Fibroblast of upper back skin (primary cell): ENCODE results near the gene CCDC136.

Source experiments
- DNase-seq: peaks from one replicate; pipeline ENCODE4 v3.0.0-alpha.2; 2013

The CCDC136 gene

DNA sequence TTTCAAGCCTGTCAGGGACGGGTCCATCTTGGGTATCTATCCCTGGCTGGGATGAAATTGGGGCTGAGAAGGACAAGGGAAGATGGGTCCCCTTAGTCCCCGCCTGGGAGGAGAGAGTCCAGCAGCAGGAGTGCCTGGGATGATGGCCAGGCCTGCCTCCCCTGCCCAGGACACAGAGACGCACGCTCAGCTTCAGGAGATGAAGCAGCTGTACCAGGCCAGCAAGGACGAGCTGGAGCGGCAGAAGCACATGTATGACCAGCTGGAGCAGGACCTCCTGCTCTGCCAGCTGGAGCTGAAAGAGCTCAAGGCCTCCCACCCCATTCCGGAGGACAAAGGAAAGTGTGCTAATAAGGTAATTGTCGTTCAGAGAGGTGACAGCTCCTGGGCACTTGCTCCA, 15.4 kb downstream of the CCDC136 start:
- DNase-seq, result no peak

DNA sequence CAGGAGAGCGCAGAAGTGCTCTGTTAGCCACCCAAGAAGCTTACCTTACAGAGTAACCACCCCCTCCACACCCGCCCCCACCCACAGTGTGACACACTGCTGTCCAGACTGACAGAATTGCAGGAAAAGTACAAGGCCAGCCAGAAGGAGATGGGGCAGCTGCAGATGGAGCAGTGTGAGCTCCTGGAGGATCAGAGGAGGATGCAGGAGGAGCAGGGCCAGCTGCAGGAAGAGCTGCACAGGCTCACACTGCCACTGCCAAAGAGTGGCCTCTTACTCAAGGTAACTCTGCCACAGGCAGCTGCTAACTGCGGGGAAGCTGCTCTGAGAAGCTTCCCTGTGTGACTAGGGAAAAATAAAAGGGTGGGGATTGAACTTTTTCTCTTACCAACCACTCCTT, 17.6 kb downstream of the CCDC136 start:
- DNase-seq, result no peak

DNA sequence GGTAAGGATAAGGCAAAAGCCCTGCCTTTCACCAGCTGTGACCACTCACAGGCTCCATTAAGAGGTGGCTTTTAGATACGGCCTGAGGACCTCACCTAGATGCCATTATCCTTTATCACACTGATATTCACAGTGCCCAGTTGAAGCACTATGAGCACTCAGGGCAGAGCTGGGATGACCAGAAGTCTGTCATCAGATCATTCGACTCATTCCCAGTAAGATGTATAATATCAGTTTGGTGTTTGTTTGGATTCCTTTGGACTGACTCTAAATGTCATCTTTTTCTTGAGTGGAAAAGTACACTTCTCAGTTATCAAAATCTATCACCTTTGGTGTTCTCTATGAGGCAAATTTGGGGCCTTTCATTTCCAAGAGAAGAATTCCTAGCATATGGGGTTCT, 18.7 kb downstream of the CCDC136 start:
- no peak for DNase-seq

DNA sequence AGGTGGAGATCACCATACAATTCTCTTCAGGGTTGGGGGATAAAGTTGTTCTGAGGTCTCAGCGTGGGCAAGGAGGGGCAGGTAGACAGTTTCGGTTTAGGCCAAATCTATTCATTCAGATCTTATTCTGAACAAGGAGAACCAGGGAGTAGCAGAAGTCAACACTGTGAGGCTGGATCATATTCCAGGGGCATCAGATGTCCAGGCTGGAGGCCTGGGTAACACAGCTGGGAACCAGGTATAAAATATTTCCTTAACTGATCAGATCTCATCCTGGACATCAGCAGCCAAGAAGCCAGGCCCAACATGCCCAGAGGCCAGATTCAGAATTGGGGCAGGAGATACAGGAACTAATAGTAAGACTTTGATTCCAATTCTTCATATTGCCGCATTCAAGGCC, 19.2 kb downstream of the CCDC136 start:
- DNase-seq, result no peak

DNA sequence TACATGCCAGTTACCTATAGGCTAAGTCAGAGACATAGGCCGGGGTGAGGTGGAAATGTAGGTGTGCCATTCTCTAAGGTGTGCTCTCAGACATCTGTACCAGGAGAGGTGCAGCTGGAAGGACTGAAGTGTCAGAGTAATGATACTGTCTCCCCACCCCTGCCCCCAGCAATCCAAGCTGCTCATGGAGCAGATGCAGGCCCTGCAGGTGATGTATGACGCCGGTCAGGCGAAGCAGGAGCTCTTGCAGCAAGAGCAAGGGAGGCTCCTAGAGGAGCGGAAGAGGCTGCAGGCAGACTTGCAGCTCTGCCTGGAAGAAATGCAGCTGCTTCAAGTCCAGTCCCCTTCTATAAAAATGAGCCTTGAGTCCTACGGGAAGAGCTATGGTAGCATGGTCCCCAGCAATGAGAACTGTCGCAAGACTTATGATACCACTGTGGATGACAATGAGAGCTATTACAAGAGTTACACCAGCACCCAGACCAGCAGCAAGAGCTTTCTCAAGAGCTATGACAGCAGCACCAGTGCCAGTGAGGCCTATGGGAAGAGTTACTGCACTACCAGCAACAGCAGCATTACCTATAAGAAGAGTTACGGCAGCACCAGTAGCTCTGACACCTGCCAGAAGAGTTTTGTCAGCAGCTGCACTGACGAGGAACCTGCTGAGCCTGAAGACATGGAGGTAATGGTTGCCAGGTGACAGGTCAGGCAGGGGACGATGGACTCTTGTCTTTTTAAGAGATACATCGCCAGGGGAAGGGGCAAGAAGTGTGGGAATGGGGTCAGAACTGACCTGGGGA, 20.1 kb downstream of the CCDC136 start:
- DNase-seq, result no peak

DNA sequence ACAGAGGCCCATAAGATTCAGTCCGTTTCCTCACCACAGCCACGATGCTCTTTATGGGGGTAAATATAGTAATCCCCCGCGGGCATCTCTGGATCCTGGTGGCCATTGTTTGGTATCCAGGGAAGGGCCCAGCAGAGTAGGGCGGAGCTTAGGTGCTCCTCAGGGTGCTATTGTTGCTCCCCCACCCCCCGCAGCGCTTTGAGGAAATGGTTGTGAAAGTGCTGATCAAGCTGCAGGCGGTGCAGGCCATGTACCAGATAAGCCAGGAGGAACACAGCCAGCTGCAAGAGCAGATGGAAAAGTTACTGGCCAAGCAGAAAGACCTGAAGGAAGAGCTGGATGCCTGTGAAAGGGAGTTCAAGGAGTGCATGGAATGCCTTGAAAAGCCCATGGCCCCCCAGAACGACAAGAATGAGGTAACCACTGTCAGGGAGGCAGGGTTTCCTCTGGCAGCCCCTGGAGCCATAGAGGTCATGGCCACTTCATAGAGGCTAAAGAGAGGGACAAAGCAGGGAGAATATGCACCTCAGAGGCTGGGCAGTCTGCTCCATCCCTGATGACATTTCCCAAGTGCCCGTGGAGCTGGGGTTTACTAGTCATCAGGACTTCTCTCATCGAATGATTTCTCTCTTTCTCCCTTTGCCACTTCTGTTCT, 20.9 kb downstream of the CCDC136 start:
- DNase-seq, result peak; percentile 20

DNA sequence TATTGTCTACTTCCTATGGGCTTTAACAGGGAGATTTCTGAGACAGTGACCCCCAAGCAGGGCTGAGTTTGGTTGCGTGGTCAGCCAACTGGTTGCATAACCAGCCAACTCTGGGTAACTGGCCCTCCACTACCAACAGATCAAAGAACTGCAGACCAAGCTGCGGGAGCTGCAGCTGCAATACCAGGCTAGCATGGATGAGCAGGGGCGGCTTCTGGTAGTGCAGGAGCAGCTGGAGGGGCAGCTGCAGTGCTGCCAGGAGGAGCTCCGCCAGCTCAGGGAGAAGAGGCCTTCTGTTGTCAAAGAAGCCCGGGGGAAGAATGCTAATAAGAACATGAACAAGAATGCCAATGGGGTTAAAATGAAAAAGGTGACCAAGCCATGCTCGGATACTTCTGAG, 22.7 kb downstream of the CCDC136 start:
- DNase-seq, result no peak

DNA sequence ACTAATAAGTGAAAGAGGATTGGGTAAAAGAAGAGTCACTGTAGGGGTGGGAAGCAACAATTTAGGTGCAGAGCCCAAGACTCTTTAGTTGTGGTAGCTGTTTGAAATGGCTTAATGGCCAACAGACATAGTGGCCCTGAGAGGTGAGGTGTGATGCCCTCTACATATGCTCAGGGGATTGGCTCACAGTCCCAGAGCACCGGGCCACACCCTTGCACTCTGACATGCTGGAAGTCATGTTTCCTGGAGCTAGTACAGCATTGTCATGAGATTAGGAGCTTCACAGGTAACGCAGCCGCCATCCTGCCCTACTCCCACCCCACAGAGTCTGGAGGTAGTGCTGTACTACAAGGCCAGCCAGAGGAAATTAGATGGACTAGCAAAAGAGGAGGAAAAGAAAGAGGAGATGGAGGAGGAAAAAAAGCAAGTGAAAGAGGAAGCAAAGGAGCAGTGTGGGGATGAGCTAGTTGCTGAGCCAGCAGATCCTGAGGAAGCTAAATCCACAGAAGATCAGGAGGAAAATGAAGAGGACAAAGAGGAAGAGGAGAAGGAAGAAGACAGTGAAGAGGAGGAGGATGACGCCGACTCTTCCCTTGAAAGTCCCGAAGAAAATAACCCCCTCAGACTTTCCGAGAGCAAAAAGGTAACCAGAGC, 23.6 kb downstream of the CCDC136 start:
- DNase-seq, result no peak

DNA sequence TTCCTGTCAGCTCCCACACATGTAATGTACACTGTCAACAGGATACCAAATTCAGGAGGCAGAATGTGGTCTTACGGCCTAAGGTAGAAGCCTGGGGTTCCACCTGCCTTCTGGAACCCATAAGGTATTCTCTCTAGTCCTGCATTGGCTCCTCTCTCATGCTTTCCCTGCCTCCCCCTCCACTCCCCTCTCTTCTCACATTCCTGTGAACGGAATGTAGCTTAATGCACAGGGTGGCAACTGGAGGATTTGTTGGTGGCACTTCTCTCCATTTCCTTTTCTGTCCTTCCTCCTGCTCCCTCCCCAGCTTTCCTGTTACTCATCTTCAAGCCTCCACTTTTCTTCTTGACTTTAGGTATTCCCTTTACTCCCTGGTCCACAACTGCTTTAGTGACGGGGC, 26.9 kb downstream of the CCDC136 start:
- no peak for DNase-seq

DNA sequence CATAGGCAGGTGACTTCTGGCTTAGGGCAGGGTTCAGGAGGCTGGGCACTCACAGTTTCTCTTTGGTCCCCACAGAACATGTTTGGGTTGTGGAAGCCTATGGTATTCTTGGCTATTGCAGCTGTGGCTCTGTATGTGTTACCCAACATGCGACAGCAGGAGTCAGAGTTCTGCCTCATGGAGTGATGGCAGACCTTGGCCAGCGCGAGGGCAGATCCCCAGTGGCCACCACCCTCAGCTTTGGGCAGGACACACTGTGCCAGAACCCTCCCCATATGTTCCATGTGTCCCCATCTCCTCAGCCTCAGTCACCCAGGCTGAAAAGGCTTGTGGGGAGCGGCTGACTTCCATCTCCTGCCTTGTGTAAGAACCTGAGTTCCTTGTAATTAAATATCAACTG, 30.0 kb downstream of the CCDC136 start:
- no peak for DNase-seq

DNA sequence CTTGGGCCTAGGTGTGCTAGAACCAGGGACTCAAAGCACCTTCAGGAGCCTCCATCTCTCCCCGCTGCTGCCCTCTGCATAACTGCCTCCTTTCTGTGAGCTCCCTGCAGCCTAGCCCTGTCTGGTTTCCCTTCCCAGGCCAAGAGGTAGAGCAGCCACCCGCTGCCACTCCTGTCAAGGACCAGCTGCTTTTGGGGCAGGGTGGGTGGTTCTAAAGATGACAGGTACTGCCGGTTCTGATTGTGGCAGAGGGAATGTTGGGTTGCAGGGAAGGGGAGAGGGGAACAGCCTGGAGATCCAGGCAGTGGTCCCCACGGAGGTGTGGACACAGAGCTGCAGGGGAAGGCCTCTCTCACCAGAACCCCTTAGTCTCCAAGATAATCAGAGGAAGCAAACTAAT, 34.7 kb downstream of the CCDC136 start:
- no peak for DNase-seq

DNA sequence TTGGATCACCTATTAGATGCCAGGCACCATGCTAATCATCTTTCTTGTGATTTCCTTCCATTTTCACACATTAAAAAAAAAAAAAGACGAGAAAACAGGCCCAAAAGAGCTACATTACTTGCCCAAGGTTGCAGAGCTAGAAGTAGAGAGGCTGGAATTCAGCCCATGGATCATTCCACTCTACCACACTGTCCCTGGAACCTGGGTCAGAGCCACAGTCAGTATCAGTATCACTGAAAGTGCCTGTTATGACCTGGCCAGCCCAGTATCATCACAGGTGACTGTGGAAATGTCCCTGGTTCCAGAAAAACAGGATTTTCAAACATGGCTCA, 35.1 kb downstream of the CCDC136 start:
- DNase-seq, result no peak

DNA sequence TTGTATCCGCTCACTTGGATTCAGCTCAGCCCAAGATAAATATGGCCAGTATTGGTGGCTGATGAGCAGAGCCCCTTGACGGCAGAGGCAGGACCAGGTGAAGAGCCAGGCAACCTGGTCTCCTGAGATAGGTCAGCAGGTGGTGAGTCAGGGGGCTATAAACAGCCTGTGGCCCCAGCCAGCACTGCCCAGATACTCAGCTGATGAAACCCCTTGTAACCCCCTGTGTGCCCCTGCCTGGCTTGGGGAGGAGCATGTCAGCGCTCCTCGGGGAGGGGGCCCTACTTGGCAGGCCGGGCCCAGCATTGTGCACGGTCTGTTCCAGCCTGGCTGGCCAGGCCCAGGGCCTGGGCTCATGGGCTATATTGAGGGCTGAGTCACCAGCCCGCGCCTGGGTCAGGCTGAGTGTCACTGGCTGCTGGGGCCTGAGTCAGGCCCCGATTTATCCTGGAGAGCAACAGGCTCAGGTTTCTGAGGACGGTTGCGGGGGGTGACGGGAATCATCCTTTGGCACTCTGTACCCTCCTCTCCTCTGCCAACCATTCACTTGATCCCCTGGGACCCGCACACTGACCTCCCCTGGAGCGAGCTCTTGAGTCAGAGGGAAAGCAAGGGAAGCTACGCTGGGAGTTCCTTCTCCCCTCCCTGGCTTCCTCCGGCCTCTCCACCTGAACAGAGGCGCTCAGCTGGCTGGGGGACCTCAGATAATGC, 35.6 kb downstream of the CCDC136 start:
- peak; percentile 81 for DNase-seq

DNA sequence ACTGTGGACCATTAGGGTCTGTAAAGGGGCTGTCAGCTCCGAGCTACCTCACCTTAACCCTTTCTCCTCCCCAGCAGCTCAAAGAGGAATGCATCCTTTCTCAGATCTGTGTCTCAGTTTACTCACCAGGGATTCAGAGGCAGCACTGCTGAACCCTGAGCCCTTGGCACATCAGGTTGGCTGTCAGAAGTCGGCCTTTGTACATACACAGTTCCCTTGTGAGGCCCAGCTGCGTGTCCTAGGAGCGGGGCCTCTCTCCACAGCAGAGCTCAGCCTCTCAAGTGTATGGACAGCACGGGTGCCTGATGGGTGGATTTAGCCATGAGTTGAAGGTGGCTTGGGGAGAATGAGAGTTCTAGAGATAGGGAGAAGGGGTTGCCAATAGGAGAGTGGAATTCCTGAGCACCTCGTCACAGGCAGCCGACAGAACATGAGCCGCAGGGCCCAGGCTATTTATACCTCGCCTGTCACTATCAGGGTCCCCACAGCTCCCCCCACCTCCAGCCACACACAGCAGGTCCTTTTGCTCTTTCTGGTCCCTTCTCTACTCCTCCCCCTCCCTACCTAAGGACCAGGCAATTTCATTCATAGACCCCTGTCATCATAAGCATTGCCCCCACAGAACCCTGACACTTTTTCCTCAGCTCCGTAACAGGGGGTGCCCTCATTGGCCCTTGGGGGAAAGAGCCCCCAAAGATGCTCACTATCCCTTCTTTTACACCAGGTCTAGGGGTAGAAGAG, 36.4 kb downstream of the CCDC136 start:
- peak; percentile 85 for DNase-seq

DNA sequence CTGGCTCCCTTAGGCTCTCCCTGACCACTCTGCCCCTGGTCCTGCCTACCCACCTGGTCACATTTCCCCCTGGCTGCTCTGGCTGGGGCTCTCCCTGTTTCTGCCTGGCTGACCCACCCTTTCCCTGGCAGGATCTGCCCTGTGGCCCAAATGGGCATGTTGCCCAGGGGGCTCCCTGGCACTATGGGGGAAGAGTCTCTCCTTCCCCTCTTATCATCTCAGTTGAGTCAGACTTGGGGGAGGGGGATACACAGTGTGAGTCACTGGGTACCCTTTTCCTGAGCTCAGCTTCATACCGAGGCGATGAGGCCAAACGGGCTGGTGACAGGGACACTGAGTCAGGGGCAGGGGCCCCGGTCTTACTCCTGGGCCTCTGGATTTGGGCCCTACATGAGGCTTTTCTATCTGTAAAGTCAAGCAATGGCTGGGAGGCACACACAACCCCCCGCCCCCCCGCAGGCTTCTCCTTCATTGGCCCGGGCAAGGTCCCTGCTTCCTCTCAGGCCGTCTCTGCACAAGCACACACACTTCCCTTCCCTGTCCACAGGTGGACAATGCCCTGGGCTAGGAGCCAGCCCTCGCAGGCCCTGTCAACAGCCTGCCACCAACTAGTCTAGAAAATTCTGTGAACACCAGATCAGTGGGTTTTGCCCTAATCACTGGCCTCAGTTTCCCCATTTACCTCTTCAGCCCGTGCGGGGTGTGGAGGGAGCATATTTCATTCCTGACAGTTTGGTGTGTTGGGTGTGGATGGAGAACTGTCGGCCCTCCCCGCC, 37.8 kb downstream of the CCDC136 start:
- peak; percentile 67 for DNase-seq

DNA sequence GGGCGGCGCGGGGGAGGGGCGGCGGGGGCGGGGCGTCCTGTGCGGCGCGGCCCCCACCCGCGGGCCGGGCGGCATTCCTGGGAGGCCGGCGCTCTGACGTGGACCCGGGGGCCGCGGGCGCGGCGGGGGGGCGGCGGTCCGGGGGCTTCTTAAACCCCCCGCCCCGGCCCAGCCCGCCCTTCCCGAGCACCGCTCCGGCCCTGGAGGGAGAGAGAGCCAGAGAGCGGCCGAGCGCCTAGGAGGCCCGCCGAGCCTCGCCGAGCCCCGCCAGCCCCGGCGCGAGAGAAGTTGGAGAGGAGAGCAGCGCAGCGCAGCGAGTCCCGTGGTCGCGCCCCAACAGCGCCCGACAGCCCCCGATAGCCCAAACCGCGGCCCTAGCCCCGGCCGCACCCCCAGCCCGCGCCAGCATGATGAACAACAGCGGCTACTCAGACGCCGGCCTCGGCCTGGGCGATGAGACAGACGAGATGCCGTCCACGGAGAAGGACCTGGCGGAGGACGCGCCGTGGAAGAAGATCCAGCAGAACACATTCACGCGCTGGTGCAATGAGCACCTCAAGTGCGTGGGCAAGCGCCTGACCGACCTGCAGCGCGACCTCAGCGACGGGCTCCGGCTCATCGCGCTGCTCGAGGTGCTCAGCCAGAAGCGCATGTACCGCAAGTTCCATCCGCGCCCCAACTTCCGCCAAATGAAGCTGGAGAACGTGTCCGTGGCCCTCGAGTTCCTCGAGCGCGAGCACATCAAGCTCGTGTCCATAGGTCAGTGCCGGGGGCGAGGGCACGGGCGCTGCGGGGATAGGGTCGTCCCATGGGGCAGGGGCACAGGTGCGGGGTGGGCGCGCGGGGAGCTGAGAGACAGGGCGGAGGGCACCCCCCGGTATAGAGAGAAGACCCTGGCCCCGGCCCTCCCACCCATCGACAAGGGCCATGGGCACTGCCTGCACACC, 38.7 kb downstream of the CCDC136 start, which contains the start of gene FLNC:
Gene FLNC (plus strand): TSS at position 176 of the 947 bp plus-strand sequence. CDS start 232 bp downstream, at position 408.
- peak; percentile 78 for DNase-seq

DNA sequence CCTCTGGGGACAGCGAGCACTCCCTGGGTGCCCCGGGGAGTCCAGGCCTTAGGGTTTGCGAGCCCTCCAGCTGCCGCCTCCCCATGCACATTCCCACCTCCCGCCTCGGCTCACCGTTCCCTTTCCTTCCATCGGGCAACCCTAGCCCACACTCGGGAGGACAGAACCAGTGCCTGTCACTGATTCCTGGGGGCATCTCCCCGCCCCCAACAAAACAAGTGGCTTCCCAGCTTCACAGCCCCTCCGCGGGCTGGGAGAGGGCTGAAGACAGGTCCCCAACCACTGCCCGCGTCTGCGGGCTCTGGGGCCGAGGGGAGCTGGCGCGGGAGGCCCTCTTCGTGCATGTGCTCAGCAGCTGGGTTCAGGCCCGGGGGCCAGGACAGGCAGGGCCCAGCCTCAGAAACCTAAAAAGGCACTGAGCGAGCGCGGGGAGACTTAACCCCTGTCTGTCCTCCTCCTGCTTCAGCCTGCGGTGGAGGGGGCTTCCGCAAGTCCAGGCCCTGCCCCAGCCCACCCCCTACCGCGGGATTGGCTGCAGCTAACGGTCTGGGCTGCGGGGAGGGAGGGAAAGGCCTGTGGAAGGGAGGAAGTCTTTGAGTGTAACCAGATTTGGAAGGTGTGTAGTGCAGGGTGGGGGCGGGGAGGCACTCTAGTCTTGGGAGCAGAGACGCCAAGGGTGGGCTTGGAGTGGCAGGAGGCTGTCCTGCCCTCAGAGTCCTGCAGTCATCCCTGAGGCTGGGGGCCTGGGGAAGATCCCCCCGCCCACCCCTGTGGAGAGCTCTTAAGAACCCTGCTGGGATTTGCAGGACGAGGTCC, 39.6 kb downstream of the CCDC136 start:
- peak; percentile 87 for DNase-seq

DNA sequence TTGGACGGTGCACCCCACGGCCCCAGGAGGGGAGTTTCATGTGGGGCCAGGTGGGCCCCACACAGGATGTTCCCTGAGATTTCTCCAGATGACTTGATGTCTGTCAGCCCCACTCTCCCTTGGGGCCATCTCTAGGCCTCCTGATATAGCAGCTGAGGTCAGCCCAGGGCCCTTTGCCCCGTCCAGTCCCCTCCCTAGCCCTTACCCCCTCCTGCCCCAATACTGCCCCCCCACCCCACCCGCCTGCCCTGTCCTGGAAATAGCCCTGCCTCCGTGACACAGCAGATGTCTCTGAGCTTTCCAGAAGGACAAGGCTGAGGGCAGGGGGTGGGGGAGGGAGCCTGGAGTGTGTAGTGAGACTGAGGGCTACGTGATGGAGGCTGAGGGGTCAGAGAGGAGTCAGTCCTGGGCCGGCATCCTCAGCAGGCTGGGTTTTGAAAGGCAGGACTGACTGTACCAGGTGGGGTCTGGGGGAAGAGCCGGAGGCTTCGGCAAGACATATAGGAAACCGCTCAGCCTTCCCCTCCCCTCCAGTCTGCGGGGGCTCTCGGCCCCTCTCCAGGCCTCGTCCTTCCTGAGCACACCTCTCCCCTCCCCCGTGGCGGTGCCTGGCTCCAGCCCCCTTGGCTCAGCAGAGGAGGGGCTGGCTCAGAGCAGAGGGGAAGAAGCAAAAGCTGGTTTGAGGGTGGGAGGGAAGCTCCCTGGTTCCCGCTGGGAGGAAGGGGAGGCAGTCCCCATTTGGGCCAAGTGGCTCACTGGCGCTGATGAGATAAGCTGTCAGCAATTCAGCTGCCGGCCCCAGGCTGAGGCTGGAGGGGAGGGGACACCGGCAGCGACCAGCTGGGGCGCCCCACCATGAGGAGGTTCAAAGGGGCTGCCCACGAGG, 40.5 kb downstream of the CCDC136 start:
- peak; percentile 69 for DNase-seq

DNA sequence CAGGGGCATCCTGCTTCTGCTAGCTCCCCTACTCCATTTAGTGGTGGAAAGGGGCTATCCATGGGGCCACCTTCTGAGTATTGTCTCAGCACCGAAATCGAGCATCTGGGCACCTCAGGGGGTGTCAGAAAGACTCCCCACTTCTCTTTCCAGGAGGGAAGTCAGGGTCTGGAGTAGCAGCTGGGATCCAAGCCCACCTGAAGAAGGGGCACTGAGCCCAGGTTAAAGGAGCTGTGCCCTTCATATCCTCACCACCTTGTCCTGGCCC, 41.0 kb downstream of the CCDC136 start:
- no peak for DNase-seq
